PC-3 (cell line): ENCODE measurements around the gene GTF3C5.

Experiments used
- CTCF ChIP-seq: fragments of 300-600 bp; sonication (generic); conservative IDR thresholded peaks from 2 replicates; pipeline ENCODE4 v1.5.1; 2017; ENCODE audit warnings: antibody characterized with exemption, low read depth, mild to moderate bottlenecking, low read length
- EZH2phosphoT487 ChIP-seq: fragments of 300-600 bp; sonication (generic); IDR thresholded peaks from 2 replicates; pipeline ENCODE4 v1.6.1; 2018; ENCODE audit warnings: mild to moderate bottlenecking, antibody characterized with exemption, low read length, borderline replicate concordance

GRCh38 chr9:133071484-133072150, 40.8 kb downstream of the GTF3C5 start:
- TF ChIP-seq CTCF (no peak), EZH2phosphoT487 (no peak)
